ENCODE results near the gene GALNTL6.
"Not testable (repeated sequence)": the region's sequence is repeated elsewhere in the genome, so short reads cannot be mapped to it uniquely, and the experiment has no call there.

GALNTL6 gene

GRCh38 chr4:172881645-172882044 lies 1068.4 kb downstream of the GALNTL6 start:
- H3K36me3 ChIP-seq (ENCODE audit: insufficient read depth, low read length) = no peaks in the 10 kb centered on the region
- no peaks in the 10 kb centered on the region for H3K9me3 ChIP-seq (ENCODE audit: low read length)
- no peak overlapping the region for H3K9ac ChIP-seq (ENCODE audit: low read length)
- H3K27ac ChIP-seq (ENCODE audit: low read depth, low read length) = no peak overlapping the region
- H3K4me3 ChIP-seq (ENCODE audit: low read depth in 1 of 2, low read length in 2 of 2) = no peak overlapping the region
- no peaks in the 10 kb centered on the region for H3K27me3 ChIP-seq (ENCODE audit: control insufficient read depth in 1 of 2, insufficient read depth in 2 of 2, low read length in 2 of 2)
- no peaks in the 10 kb centered on the region for H3K4me1 ChIP-seq (ENCODE audit: insufficient read depth, low read length)

- H3K27me3 ChIP-seq (ENCODE audit: control insufficient read depth in 1 of 2, insufficient read depth in 2 of 2, low read length in 2 of 2); H3K4me1 ChIP-seq (ENCODE audit: insufficient read depth, low read length); H3K27ac ChIP-seq (ENCODE audit: low read depth, low read length); H3K9me3 ChIP-seq (ENCODE audit: low read length); H3K36me3 ChIP-seq (ENCODE audit: insufficient read depth, low read length); H3K9ac ChIP-seq (ENCODE audit: low read length); H3K4me3 ChIP-seq (ENCODE audit: low read depth in 1 of 2, low read length in 2 of 2): not testable (repeated sequence)
Measured at GRCh38 chr4:172887358-172887757, 1074.2 kb downstream of the GALNTL6 start.

- H3K27ac ChIP-seq (ENCODE audit: low read depth, low read length) = no peak overlapping the region
- no peak overlapping the region for H3K4me3 ChIP-seq (ENCODE audit: low read depth in 1 of 2, low read length in 2 of 2)
- H3K4me1 ChIP-seq (ENCODE audit: insufficient read depth, low read length) = no peaks in the 10 kb centered on the region
- H3K9ac ChIP-seq (ENCODE audit: low read length) = no peak overlapping the region
- no peaks in the 10 kb centered on the region for H3K36me3 ChIP-seq (ENCODE audit: insufficient read depth, low read length)
- H3K27me3 ChIP-seq (ENCODE audit: control insufficient read depth in 1 of 2, insufficient read depth in 2 of 2, low read length in 2 of 2) = no peaks in the 10 kb centered on the region
- no peaks in the 10 kb centered on the region for H3K9me3 ChIP-seq (ENCODE audit: low read length)
Measured at GRCh38 chr4:172887959-172888358, 1074.8 kb downstream of the GALNTL6 start.

GRCh38 chr4:172892300-172892699 lies 1079.1 kb downstream of the GALNTL6 start:
- Histone ChIP-seq H3K36me3 (ENCODE audit: insufficient read depth, low read length) (no peaks in the 10 kb centered on the region), H3K27me3 (ENCODE audit: control insufficient read depth in 1 of 2, insufficient read depth in 2 of 2, low read length in 2 of 2) (no peaks in the 10 kb centered on the region), H3K9me3 (ENCODE audit: low read length) (no peaks in the 10 kb centered on the region), H3K27ac (ENCODE audit: low read depth, low read length) (no peak overlapping the region), H3K9ac (ENCODE audit: low read length) (no peak overlapping the region), H3K4me3 (ENCODE audit: low read depth in 1 of 2, low read length in 2 of 2) (no peak overlapping the region), H3K4me1 (ENCODE audit: insufficient read depth, low read length) (no peaks in the 10 kb centered on the region)

GRCh38 chr4:172895699-172896098 lies 1082.5 kb downstream of the GALNTL6 start:
- no peaks in the 10 kb centered on the region for H3K9me3 ChIP-seq (ENCODE audit: low read length)
- H3K9ac ChIP-seq (ENCODE audit: low read length) = no peak overlapping the region
- H3K36me3 ChIP-seq (ENCODE audit: insufficient read depth, low read length) = no peaks in the 10 kb centered on the region
- H3K4me3 ChIP-seq (ENCODE audit: low read depth in 1 of 2, low read length in 2 of 2) = no peak overlapping the region
- no peak overlapping the region for H3K27ac ChIP-seq (ENCODE audit: low read depth, low read length)
- no peaks in the 10 kb centered on the region for H3K27me3 ChIP-seq (ENCODE audit: control insufficient read depth in 1 of 2, insufficient read depth in 2 of 2, low read length in 2 of 2)
- H3K4me1 ChIP-seq (ENCODE audit: insufficient read depth, low read length) = no peaks in the 10 kb centered on the region

GRCh38 chr4:172897046-172897445 lies 1083.8 kb downstream of the GALNTL6 start:
- no peaks in the 10 kb centered on the region for H3K9me3 ChIP-seq (ENCODE audit: low read length)
- H3K27ac ChIP-seq (ENCODE audit: low read depth, low read length) = no peak overlapping the region
- H3K27me3 ChIP-seq (ENCODE audit: control insufficient read depth in 1 of 2, insufficient read depth in 2 of 2, low read length in 2 of 2) = no peaks in the 10 kb centered on the region
- H3K4me1 ChIP-seq (ENCODE audit: insufficient read depth, low read length) = no peaks in the 10 kb centered on the region
- H3K36me3 ChIP-seq (ENCODE audit: insufficient read depth, low read length) = no peaks in the 10 kb centered on the region
- no peak overlapping the region for H3K9ac ChIP-seq (ENCODE audit: low read length)
- no peak overlapping the region for H3K4me3 ChIP-seq (ENCODE audit: low read depth in 1 of 2, low read length in 2 of 2)

GRCh38 chr4:172898715-172899114 lies 1085.5 kb downstream of the GALNTL6 start:
- H3K4me3 ChIP-seq (ENCODE audit: low read depth in 1 of 2, low read length in 2 of 2) = no peak overlapping the region
- H3K36me3 ChIP-seq (ENCODE audit: insufficient read depth, low read length) = no peaks in the 10 kb centered on the region
- no peaks in the 10 kb centered on the region for H3K4me1 ChIP-seq (ENCODE audit: insufficient read depth, low read length)
- no peaks in the 10 kb centered on the region for H3K9me3 ChIP-seq (ENCODE audit: low read length)
- no peaks in the 10 kb centered on the region for H3K27me3 ChIP-seq (ENCODE audit: control insufficient read depth in 1 of 2, insufficient read depth in 2 of 2, low read length in 2 of 2)
- no peak overlapping the region for H3K27ac ChIP-seq (ENCODE audit: low read depth, low read length)
- H3K9ac ChIP-seq (ENCODE audit: low read length) = no peak overlapping the region

GRCh38 chr4:172899861-172900260 lies 1086.7 kb downstream of the GALNTL6 start:
- H3K4me1 ChIP-seq (ENCODE audit: insufficient read depth, low read length) = no peaks in the 10 kb centered on the region
- no peaks in the 10 kb centered on the region for H3K27me3 ChIP-seq (ENCODE audit: control insufficient read depth in 1 of 2, insufficient read depth in 2 of 2, low read length in 2 of 2)
- H3K36me3 ChIP-seq (ENCODE audit: insufficient read depth, low read length) = no peaks in the 10 kb centered on the region
- no peak overlapping the region for H3K4me3 ChIP-seq (ENCODE audit: low read depth in 1 of 2, low read length in 2 of 2)
- H3K27ac ChIP-seq (ENCODE audit: low read depth, low read length) = no peak overlapping the region
- no peaks in the 10 kb centered on the region for H3K9me3 ChIP-seq (ENCODE audit: low read length)
- H3K9ac ChIP-seq (ENCODE audit: low read length) = no peak overlapping the region

GRCh38 chr4:172900900-172901299 lies 1087.7 kb downstream of the GALNTL6 start:
- H3K27ac ChIP-seq (ENCODE audit: low read depth, low read length) = no peak overlapping the region
- H3K27me3 ChIP-seq (ENCODE audit: control insufficient read depth in 1 of 2, insufficient read depth in 2 of 2, low read length in 2 of 2) = no peaks in the 10 kb centered on the region
- H3K4me1 ChIP-seq (ENCODE audit: insufficient read depth, low read length) = no peaks in the 10 kb centered on the region
- no peak overlapping the region for H3K4me3 ChIP-seq (ENCODE audit: low read depth in 1 of 2, low read length in 2 of 2)
- H3K9me3 ChIP-seq (ENCODE audit: low read length) = no peaks in the 10 kb centered on the region
- H3K9ac ChIP-seq (ENCODE audit: low read length) = no peak overlapping the region
- H3K36me3 ChIP-seq (ENCODE audit: insufficient read depth, low read length) = no peaks in the 10 kb centered on the region

GRCh38 chr4:172912468-172912867 lies 1099.3 kb downstream of the GALNTL6 start:
- not testable (repeated sequence) for H3K4me3 ChIP-seq (ENCODE audit: low read depth in 1 of 2, low read length in 2 of 2); H3K36me3 ChIP-seq (ENCODE audit: insufficient read depth, low read length); H3K9ac ChIP-seq (ENCODE audit: low read length); H3K9me3 ChIP-seq (ENCODE audit: low read length); H3K4me1 ChIP-seq (ENCODE audit: insufficient read depth, low read length); H3K27me3 ChIP-seq (ENCODE audit: control insufficient read depth in 1 of 2, insufficient read depth in 2 of 2, low read length in 2 of 2); H3K27ac ChIP-seq (ENCODE audit: low read depth, low read length)

GRCh38 chr4:172917403-172917802 lies 1104.2 kb downstream of the GALNTL6 start:
- not testable (repeated sequence) for H3K36me3 ChIP-seq (ENCODE audit: insufficient read depth, low read length); H3K9me3 ChIP-seq (ENCODE audit: low read length); H3K27me3 ChIP-seq (ENCODE audit: control insufficient read depth in 1 of 2, insufficient read depth in 2 of 2, low read length in 2 of 2); H3K9ac ChIP-seq (ENCODE audit: low read length); H3K4me3 ChIP-seq (ENCODE audit: low read depth in 1 of 2, low read length in 2 of 2); H3K27ac ChIP-seq (ENCODE audit: low read depth, low read length); H3K4me1 ChIP-seq (ENCODE audit: insufficient read depth, low read length)

GRCh38 chr4:172919269-172919668 lies 1106.1 kb downstream of the GALNTL6 start:
- Histone ChIP-seq H3K4me1 (ENCODE audit: insufficient read depth, low read length) (no peaks in the 10 kb centered on the region), H3K27me3 (ENCODE audit: control insufficient read depth in 1 of 2, insufficient read depth in 2 of 2, low read length in 2 of 2) (no peaks in the 10 kb centered on the region), H3K9me3 (ENCODE audit: low read length) (no peaks in the 10 kb centered on the region), H3K4me3 (ENCODE audit: low read depth in 1 of 2, low read length in 2 of 2) (no peak overlapping the region), H3K9ac (ENCODE audit: low read length) (no peak overlapping the region), H3K36me3 (ENCODE audit: insufficient read depth, low read length) (no peaks in the 10 kb centered on the region), H3K27ac (ENCODE audit: low read depth, low read length) (no peak overlapping the region)

Data from muscle layer of colon (tissue), 2 donors.